SIG-M5 treated with dmso at 0.1 percent for 504 hours (cell line): Measurements from ENCODE around the gene SLC47A2.
"Not testable (repeated sequence)": the region's sequence is repeated elsewhere in the genome, so short reads cannot be mapped to it uniquely, and the experiment has no call there.

Experiments
- DNase-seq: peaks from one replicate; lab custom pipeline; 2025; ENCODE audit not compliant: unreplicated experiment; lab: John Stamatoyannopoulos, UW

The SLC47A2 gene, protein sequence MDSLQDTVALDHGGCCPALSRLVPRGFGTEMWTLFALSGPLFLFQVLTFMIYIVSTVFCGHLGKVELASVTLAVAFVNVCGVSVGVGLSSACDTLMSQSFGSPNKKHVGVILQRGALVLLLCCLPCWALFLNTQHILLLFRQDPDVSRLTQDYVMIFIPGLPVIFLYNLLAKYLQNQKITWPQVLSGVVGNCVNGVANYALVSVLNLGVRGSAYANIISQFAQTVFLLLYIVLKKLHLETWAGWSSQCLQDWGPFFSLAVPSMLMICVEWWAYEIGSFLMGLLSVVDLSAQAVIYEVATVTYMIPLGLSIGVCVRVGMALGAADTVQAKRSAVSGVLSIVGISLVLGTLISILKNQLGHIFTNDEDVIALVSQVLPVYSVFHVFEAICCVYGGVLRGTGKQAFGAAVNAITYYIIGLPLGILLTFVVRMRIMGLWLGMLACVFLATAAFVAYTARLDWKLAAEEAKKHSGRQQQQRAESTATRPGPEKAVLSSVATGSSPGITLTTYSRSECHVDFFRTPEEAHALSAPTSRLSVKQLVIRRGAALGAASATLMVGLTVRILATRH

DNA sequence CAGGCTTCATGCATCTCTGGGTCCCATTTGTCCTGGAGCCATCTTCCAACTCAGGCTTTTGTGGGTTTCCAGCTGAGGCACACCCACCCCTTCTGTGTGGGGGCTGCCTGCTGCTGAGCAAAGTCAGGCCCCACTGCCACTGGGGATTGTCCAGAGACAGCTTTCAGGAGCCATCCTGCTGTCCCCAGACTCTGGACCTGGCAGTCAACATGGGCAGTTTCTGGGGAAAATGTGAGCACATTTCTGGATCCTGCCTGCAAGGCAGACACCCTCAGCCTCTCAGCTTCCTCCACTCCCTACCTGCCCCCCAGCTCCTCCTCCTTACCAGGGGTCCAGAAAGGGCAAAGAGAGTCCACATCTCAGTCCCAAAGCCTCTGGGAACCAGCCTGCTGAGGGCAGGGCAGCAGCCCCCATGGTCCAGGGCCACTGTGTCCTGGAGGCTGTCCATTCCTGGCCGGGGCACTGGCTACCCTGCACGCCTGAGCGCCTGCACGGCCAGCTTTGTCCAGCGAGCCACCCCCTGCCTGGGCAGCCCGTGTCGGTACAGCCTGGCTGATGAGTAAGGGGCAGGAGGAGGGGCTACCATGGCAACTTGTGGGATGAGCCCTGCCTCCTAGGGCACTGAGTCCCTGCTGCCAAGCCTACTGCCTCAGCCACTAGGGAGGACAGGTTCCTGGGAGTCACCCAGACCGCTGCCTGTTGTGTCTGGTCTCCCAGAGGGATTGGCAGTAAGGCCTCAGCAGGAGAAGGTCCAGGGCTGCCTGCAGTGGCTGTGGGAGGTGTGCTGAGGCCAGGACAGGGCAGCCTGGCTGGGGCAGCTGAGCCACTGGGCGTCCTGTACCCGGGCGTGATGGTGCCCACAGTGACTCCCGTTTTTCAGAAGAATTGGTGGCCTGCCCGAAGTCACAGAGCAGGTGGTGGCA is at the start of gene SLC47A2:
TSS of gene SLC47A2 (minus strand) at position 477 of the 923 bp plus-strand sequence. CDS start at position 448, 29 bp downstream.
- no peak for DNase-seq

DNA sequence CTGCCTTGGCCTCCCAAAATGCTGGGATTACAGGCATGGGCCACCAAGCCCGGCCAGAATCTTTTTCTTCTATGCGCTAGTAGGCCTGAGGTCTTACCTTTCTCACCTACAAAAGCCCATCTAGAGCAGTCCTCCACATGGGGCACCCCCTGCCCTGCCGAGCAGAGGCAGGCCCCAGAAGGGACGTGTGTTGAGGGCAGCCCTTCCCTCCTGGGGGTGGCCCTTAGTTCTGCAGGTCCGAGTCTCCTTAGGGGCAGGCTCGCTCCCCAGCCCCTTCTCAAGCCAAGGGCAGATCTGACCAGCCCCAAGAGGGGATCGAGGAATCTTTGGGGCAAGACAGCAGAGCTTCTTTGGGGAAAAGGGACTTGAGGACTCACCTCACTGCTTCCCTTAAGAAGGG is 49.6 kb upstream of the SLC47A2 start:
- DNase-seq: no peak

DNA sequence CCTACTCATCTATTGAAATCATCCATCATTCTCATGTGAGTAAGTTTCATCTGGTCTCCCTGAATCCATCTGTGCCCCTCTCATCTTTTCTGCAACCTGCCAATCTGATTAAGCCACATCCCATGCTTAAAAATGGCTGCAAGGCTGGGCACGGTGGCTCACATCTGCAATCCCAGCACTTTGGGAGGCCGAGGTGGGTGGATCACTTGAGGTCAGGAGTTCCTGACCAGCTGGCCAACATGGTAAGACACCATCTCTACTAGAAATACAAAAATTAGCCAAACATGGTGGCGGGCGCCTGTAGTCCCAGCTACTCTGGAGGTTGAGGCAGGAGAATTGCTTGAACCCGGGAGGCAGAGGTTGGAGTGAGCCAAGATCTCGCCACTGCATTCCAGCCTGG is 47.6 kb upstream of the SLC47A2 start:
- not testable (repeated sequence) for DNase-seq

- no peak for DNase-seq
Measured at GRCh38 chr17:19763416-19763815, 47.0 kb upstream of the SLC47A2 start.

DNA sequence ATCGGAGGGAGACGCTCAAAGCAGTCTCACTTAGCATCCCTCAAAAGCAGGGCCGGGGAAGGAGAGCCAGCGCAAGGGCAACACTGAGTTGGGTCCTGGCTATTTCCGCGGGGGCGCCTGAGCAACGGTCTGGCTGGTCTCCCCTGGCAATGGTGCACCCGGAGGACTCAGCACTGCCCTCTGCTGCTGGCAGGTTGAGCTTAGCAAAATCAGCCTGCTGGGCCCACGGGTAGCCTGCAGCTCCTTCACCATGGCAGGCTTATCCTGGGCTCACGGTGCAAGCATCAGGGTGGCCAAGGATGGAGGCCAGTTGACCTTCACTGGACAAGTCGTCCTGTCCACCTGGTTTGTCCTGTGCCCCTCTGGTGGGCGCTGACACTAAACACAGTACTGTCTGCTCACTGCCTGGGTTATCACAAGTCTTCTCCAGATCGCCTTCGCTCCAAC is 46.2 kb upstream of the SLC47A2 start:
- peak; percentile 47 for DNase-seq

DNA sequence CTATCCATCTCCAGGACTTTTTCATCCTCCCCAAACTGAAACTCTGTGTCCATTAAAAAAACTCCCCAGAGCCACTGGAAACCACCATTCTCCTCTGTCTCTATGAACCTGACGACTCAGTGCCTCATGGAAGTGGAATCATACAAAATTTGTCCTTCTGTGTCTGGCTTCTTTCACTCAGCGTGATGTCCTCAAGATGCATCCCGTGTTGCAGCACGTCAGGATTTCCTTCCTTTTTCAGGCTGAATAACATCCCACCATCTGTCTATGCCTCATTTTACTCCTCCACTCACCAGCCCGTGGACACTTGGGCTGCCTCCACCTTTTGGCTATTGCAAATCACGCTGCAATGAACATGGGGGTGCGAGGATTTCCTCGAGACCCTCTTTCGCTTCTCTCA is 44.4 kb upstream of the SLC47A2 start:
- no peak for DNase-seq

DNA sequence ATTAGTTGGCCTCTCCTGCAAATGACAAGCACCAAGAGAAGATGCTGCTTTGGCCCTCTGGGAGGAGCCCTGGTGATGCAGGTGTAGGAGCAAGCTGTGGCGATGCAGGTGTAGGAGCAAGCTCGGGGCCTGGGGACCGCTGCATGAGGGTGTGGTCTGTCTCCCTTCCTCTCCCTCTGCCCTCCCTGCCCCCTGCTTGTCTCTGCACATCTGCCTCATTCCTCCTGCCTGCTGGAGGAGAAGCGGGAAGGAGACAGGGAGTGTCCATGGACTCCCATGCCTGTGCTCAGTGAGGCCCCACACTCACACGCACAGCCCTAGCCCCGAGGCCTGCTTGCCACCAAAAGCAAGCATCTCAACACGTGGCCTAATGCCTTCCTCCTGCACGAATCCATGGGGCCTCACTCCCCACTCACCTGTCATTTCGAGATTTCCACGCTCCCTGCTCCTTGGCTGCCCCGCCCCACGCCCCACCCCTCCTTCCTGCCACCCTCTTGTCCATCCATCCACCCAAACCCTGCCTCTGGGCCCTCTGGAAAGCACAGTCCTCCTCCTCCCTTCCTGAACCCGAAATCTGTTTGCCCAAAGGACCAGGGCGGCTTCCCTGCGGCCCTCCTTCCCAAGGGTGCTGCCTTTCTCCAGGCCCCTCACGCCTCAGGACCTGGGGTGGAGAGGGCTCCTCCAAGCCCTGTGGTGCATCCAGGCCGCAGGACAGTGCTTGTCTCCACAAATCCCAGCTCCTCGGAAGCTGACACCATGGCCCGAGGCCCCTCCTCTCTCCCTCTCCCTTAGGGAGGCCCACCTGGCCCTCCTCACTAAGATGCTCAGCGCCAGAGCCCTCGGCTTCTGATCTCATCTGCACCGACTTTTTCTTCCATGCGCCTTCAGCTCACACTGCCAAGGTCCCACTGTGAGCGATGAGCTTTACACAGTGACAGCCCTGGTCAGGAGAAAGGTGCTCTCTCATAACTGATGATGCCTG is 43.5 kb upstream of the SLC47A2 start:
- DNase-seq: no peak

- no peak for DNase-seq
Measured at GRCh38 chr17:19757536-19758180, 41.3 kb upstream of the SLC47A2 start.

- DNase-seq: no peak
Measured at GRCh38 chr17:19756546-19756945, 40.2 kb upstream of the SLC47A2 start.

DNA sequence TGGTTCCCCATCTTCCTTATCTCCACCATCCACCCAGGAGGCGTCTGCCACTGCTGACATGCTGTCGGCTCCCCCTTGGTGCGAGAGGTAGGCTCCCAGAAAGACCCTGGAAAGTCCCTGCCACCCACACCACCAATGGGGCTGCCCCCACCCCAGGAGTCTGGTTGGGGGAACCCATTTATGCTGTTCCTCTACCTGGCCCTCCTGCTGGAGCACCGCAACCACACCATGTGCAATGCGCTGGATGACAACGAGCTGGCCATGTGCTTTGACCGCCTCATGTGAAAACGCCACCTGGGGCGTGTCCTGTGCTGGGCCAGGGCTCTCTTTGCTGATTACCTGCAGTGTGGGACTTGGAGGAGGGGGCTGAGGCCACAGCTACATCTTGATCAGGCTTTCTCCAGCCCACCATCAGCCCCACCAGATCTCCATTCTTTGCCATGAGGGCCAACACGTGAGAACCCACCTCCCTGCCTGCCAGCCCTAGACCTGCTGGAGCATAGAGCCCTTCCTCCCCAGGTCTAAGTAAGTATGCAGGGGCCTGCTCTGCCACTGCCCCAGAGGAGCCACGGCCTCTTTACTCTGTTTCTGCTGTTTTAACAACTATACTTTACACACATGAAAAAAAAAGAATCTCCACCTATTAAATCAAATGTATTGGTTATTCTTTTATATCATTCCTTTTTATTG is 39.6 kb upstream of the SLC47A2 start:
- DNase-seq: no peak

- DNase-seq: no peak
Measured at GRCh38 chr17:19755392-19755791, 39.0 kb upstream of the SLC47A2 start.

DNA sequence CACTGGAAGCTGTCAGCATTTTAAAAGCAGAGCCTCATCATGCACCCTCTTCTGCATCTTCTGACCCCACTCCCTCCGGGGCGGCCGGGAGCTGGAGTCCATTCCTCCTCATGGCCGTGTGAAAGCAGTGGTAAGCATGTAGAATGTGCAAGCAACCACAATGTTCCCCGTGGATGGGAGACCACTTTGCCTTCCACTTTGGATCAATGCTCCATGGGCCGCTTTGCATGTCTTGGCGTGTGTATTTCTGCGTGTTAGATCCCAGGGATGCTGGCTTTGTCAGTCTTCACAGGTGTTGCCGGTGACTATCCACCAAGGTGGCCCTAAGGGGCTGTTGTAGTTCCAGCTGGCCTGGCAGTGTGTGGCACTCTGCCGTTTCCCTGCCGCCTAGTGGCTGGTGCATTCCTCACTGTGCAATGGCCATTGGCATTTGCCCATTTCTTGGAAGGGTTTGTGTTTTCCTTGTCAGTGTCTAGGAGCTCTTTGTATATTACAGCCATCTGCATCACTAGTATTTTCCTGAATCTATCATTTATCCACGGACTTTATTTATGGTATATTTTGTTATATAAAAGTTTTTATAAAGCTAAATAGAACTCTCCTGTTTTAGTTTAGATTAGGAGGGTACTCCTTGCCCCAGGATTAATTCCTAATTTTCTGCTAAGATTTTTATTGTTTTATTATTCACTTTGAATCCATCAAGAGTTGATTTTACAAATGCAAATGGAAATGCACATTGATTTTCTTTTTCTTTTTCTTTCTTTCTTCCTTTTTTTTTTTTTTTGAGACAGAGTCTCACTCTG is 37.5 kb upstream of the SLC47A2 start:
- DNase-seq: no peak

- peak; percentile 20 for DNase-seq
Measured at GRCh38 chr17:19753051-19753509, 36.7 kb upstream of the SLC47A2 start.

DNA sequence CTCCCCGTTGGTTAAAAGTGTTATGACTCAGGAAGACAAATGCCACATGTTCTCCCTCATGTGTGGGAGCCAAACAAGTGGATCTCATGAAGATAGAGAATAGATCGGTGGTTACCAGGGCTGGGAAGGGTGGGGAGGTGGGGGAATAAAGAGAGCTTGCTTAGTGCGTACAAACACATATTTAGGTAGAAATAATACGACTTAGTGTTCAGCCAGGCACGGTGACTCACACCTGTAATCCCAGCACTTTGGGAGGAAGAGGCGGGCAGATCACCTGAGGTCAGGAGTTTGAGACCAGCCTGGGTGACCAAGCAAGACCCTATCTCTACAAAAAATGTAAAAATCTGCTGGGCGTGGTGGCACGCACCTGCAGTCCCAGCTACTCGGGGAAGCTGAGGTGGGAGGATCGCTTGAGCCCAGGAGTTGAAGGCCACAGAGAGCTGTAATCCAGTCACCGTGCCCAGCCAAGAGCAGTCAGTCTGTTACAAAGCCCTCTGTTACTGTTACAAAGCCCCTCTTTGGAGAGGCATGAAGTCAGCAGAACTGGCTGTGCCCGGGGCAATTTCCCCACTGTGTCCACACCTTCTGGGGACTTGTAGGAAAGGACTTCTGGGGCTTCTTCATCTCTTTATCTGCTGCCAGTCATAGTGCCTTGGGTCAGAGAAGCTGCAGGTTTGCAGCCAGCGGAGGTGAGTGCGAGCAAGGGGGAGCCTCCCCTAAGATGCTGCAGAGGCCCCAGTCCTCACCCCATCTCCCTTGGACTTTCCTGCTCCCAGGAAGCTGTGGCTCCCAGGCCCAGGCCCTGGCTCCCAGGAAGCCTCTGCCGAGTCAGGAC is 36.0 kb upstream of the SLC47A2 start:
- DNase-seq: no peak

GRCh38 chr17:19750835-19751234 is 34.5 kb upstream of the SLC47A2 start:
- DNase-seq: no peak

DNA sequence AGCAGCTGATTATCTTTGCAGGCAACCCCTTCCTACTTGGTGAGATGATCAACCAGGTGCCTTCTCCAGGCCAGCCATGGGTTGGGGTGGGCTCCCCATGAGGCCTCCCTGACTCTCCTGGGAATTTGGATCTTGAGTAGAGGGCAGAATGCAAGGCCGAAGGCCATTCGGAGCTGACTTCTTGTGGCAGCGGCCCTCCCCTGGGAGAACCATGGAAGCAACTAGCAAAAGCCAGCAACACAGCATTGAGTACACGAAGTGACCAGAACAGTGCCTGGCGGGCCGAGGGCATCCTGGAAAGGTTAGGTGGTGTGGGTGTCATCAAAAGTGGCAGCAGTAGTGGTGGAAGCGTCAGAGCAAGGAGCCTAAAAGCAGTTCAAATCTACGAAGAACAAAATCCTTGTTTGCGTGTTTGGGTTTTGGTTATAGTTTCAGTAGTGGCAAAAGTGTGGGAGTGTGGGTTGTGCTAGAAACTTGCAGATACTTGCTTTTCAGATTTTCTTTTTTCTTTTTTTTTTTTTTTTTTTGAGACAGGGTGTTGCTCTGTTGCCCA is 33.7 kb upstream of the SLC47A2 start:
- DNase-seq: no peak

DNA sequence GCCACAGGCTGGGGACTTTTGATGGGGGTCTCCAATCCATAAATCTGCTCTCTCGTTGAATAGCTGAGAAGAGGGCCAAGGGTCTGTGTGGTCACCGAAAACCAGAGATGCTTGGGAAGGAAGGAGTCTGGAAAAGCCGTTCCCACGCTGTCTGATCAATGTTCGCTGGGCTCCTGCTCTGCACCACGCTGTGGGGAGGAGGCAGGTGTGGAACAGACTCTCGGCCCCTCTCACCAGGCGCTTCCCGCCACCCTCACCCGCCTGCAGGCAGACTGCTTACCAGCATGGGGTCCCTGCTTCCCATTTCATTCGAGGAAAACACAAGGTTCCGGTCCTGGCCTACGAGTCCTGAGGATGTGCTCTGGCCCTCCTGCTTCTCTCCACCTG is 32.4 kb upstream of the SLC47A2 start:
- DNase-seq: no peak
